Spleen (tissue), 11 donors: ENCODE data around the gene WDR73. TPM values are rescaled to one million over a fixed set of nuclear protein-coding genes. Genes with fewer than 3 reads are reported as not detected.
A peak's percentile ranks its signal among the peaks of the same experiment; 100 is the strongest.
"Not testable (repeated sequence)": the region's sequence is repeated elsewhere in the genome, so short reads cannot be mapped to it uniquely, and the experiment has no call there.

Experiments
- DNase-seq: peaks from one replicate; pipeline ENCODE4 v3.0.0-alpha.2; 2020
- H3K27ac ChIP-seq, 8 donors: fragments of 200-600 bp; sonication (generic) in 7 of 8; 1 replicate in 4 of 8; 2 replicates in 4 of 8; pipeline versions ENCODE4 v1.5.0 to v1.8.0; 2016 to 2021; ENCODE audit warnings: inconsistent platforms in 4 of 8, mild to moderate bottlenecking in 4 of 8, moderate library complexity in 1 of 8
- H3K27me3 ChIP-seq, 7 donors: fragments of 200-600 bp; sonication (generic) in 6 of 7; replicated peaks in 1 of 7; 1 replicate in 4 of 7; 2 replicates in 3 of 7; pipeline versions ENCODE4 v1.5.0 to v1.8.0; 2016 to 2021; ENCODE audit warnings: inconsistent platforms in 3 of 7, mild to moderate bottlenecking in 1 of 7
- H3K36me3 ChIP-seq, 6 donors: fragments of 200-600 bp; sonication (generic) in 5 of 6; 1 replicate in 4 of 6; 2 replicates in 2 of 6; pipeline versions ENCODE4 v1.5.0 to v1.8.0; 2016 to 2021; ENCODE audit warnings: inconsistent platforms in 2 of 6
- H3K4me1 ChIP-seq, 6 donors: fragments of 200-600 bp; sonication (generic) in 5 of 6; 1 replicate in 3 of 6; 2 replicates in 3 of 6; pipeline versions ENCODE4 v1.5.0 to v1.8.0; 2016 to 2021; ENCODE audit warnings: inconsistent platforms in 3 of 6
- H3K4me3 ChIP-seq, 8 donors: fragments of 200-600 bp; sonication (generic) in 7 of 8; 1 replicate in 4 of 8; 2 replicates in 4 of 8; pipeline versions ENCODE4 v1.5.0 to v1.8.0; 2016 to 2021; ENCODE audit warnings: inconsistent platforms in 4 of 8, mild to moderate bottlenecking in 4 of 8, moderate library complexity in 2 of 8
- H3K9me3 ChIP-seq, 8 donors: fragments of 200-600 bp; sonication (generic) in 7 of 8; 1 replicate in 4 of 8; 2 replicates in 4 of 8; pipeline versions ENCODE4 v1.5.0 to v1.8.0; 2016 to 2021; ENCODE audit warnings: inconsistent platforms in 4 of 8
- CTCF ChIP-seq, 11 experiments: fragments of 200-600 bp in 7 of 11; fragments of 450-650 bp in 4 of 11; sonication (generic) in 4 of 11; IDR thresholded peaks in 8 of 11; conservative IDR thresholded peaks in 3 of 11; 1 replicate in 7 of 11; 2 replicates in 4 of 11; pipeline versions ENCODE4 v1.4.0 to v1.8.0; 2016 to 2021; ENCODE audit warnings: antibody characterized with exemption in 11 of 11, inconsistent platforms in 4 of 11, mild to moderate bottlenecking in 1 of 11
- POLR2A ChIP-seq, 3 donors: fragments of 450-650 bp; IDR thresholded peaks; one replicate each; pipeline ENCODE4 v1.5.1; 2017; ENCODE audit warnings: antibody characterized with exemption in 3 of 3, mild to moderate bottlenecking in 1 of 3
- POLR2AphosphoS5 ChIP-seq, 3 donors: sonication (generic); formaldehyde crosslinking; IDR thresholded peaks; one replicate each; pipeline ENCODE4 v1.5.1; 2017; ENCODE audit warnings: antibody characterized with exemption in 3 of 3
- WGBS, 5 donors: extraction: QIAGEN DNeasy Blood & Tissue Kit in 3 of 5; methylation state at CpG; one replicate each; pipeline versions ENCODE4 v1.1.5 to v1.1.7; 2013 to 2018; 5-methylcytosine and 5-hydroxymethylcytosine counted together
- intact Hi-C: fragments of 100-400 bp; cut with DNase I; formaldehyde crosslinking; loops from one replicate; pipeline ENCODE4 v1.15.0; 2023; ENCODE audit warnings: low total_unique reads
- polyA plus RNA-seq, 3 donors: library from polyadenylated mRNA; stranded (reverse); fragments of 200-250 nt; gene quantifications; one replicate each; pipeline ENCODE4 v1.2.1, GENCODE V29; 2013
- total RNA-seq, 7 donors: library from RNA; depleted of rRNA in 3 of 7; stranded (reverse); fragments of >200 nt in 3 of 7; fragmentation: NEBNext Ultra II Directional in 4 of 7; extraction: Animal tissue kit (Norgen Biotek cat#: 25700) in 4 of 7; gene quantifications; one replicate each; pipeline versions ENCODE4 v1.1.0 to v1.2.1, GENCODE V29; 2016 to 2021
- donor health status: healthy with polysubstance abuse.
- donor health status: DM: no; HTN: no; CAD: no; lungs with moderate emphysema.
- donor health status: DM: no; HTN: no; CAD: no.
- donor health status: Bipolar disorder and iron deficiency.
- donor health status: healthy.
- donor health status: DM: no; HTN: no; CAD: no.
- donor health status: DM: yes; HTN: yes; CAD: no.

WDR73 gene
- total and polyA plus RNA-seq, 10 donors: 12.7 to 31.6 (median 24.4) TPM

GRCh38 chr15:84689858-84690257 is 35.8 kb upstream of the WDR73 start:
- no peak for DNase-seq
- 76 to 92% (median 86%) methylated on average over 4 of the region's 4 CpGs for WGBS, 5 donors
- Histone ChIP-seq H3K36me3 (peaks cover 0 to 67% (median 36%) of the 10 kb centered on the region in 6 donors), H3K27me3 (no peaks in the 10 kb centered on the region), H3K4me3 (no peak overlapping the region), H3K9me3 (no peaks in the 10 kb centered on the region), H3K27ac (no peak overlapping the region), H3K4me1 (peaks cover 0 to 37% (median 12%) of the 10 kb centered on the region in 6 donors)
- intact Hi-C loops: no loop called here
- TF ChIP-seq POLR2AphosphoS5 (IDR thresholded peaks at IDR 0.05) (no peak), POLR2A (IDR thresholded peaks at IDR 0.05) (no peak)

- Histone ChIP-seq H3K4me1 (peaks cover 0 to 44% (median 8%) of the 10 kb centered on the region in 6 donors), H3K27ac (peak overlapping the region in 3 of 8 donors; percentile 28 to 38 (median 31)), H3K36me3 (peaks cover 0 to 100% (median 46%) of the 10 kb centered on the region in 6 donors)
- H3K4me3 ChIP-seq, H3K27me3 ChIP-seq, H3K9me3 ChIP-seq, DNase-seq, intact Hi-C loops: not testable (repeated sequence)
- 54 to 84% (median 77%) methylated on average over 7 of the region's 7 CpGs for WGBS, 5 donors
These were observed 32.4 kb upstream of the WDR73 start for GRCh38 chr15:84686446-84686845.

GRCh38 chr15:84685304-84685703 is 31.2 kb upstream of the WDR73 start:
- Histone ChIP-seq H3K27ac (no peak overlapping the region), H3K4me1 (peaks cover 0 to 40% (median 8%) of the 10 kb centered on the region in 6 donors), H3K27me3 (no peaks in the 10 kb centered on the region), H3K36me3 (peaks cover 0 to 100% (median 39%) of the 10 kb centered on the region in 6 donors), H3K4me3 (no peak overlapping the region), H3K9me3 (no peaks in the 10 kb centered on the region)
- WGBS, 5 donors: 82 to 94% (median 86%) methylated on average over 4 to 5 of the region's 5 CpGs
- intact Hi-C loops: no loop called here
- no peak for DNase-seq
- TF ChIP-seq POLR2AphosphoS5 (IDR thresholded peaks at IDR 0.05): no peak
- no peak for TF ChIP-seq CTCF (IDR thresholded peaks at IDR 0.05 in 8 of 11, conservative IDR thresholded peaks at IDR 0.05 in 3 of 11)
- TF ChIP-seq POLR2A (IDR thresholded peaks at IDR 0.05): no peak

- Histone ChIP-seq H3K36me3 (peaks cover 0 to 100% (median 38%) of the 10 kb centered on the region in 6 donors), H3K27me3 (no peaks in the 10 kb centered on the region), H3K9me3 (no peaks in the 10 kb centered on the region), H3K27ac (no peak overlapping the region), H3K4me1 (peaks cover 0 to 36% (median 8%) of the 10 kb centered on the region in 6 donors), H3K4me3 (no peak overlapping the region)
- 33 to 100% (median 85%) methylated on average over 1 of the region's 1 CpG for WGBS, 5 donors
- intact Hi-C loops: no loop called here
- TF ChIP-seq POLR2AphosphoS5 (IDR thresholded peaks at IDR 0.05) (no peak), POLR2A (IDR thresholded peaks at IDR 0.05) (no peak)
- no peak for DNase-seq
These were observed 30.0 kb upstream of the WDR73 start for GRCh38 chr15:84684092-84684491.

GRCh38 chr15:84681831-84682230 is 27.7 kb upstream of the WDR73 start:
- H3K27ac ChIP-seq: no peak overlapping the region
- intact Hi-C loops: no loop called here
- peaks cover 0 to 100% (median 38%) of the 10 kb centered on the region in 6 donors for H3K36me3 ChIP-seq
- no peaks in the 10 kb centered on the region for H3K27me3 ChIP-seq
- no peaks in the 10 kb centered on the region for H3K9me3 ChIP-seq
- no peak for DNase-seq
- WGBS, 5 donors: 77 to 90% (median 82%) methylated on average over 3 of the region's 3 CpGs
- no peak overlapping the region for H3K4me3 ChIP-seq
- H3K4me1 ChIP-seq: peaks cover 0 to 32% (median 8%) of the 10 kb centered on the region in 6 donors
- no peak for TF ChIP-seq POLR2AphosphoS5 (IDR thresholded peaks at IDR 0.05)
- TF ChIP-seq CTCF (IDR thresholded peaks at IDR 0.05 in 8 of 11, conservative IDR thresholded peaks at IDR 0.05 in 3 of 11): no peak

- Histone ChIP-seq H3K4me3 (no peak overlapping the region), H3K36me3 (peaks cover 0 to 96% (median 39%) of the 10 kb centered on the region in 6 donors), H3K9me3 (no peaks in the 10 kb centered on the region), H3K4me1 (peaks cover 0 to 9% (median 3%) of the 10 kb centered on the region in 6 donors), H3K27ac (no peak overlapping the region), H3K27me3 (no peaks in the 10 kb centered on the region)
- no peak for DNase-seq
- intact Hi-C loops: no loop called here
- TF ChIP-seq POLR2A (IDR thresholded peaks at IDR 0.05) (no peak), CTCF (IDR thresholded peaks at IDR 0.05 in 8 of 11, conservative IDR thresholded peaks at IDR 0.05 in 3 of 11) (no peak), POLR2AphosphoS5 (IDR thresholded peaks at IDR 0.05) (no peak)
These were observed 17.1 kb upstream of the WDR73 start for GRCh38 chr15:84671211-84671610.
